B cell (primary cell): ENCODE results near the gene SCN1B. TPM values are rescaled to one million over a fixed set of nuclear protein-coding genes. Genes with fewer than 3 reads are reported as not detected.

Experiments used
- ATAC-seq: fragments of 200-7000 bp; cut with Tn5 transposase; one replicate; pipeline ENCODE4 v1.10.0; 2021; ENCODE audit warnings: low read depth, mild to moderate bottlenecking, moderate number of reproducible peaks, moderate library complexity
- CTCF ChIA-PET: fragments of 350-600 bp; sonication (Branson Sonifier 250); formaldehyde crosslinking; loops from one replicate; lab custom pipeline; 2021; ENCODE audit warnings: antibody characterized with exemption, inconsistent platforms; lab: Charles Lee
- POLR2A ChIA-PET: fragments of 350-600 bp; sonication (Branson Sonifier 250); formaldehyde crosslinking; loops from one replicate; lab custom pipeline; 2021; ENCODE audit warnings: antibody characterized with exemption; lab: Charles Lee
- DNase-seq: peaks from one replicate; pipeline ENCODE4 v3.0.0; 2013
- H2AFZ ChIP-seq: 2 replicates; pipeline ENCODE4 v1.6.1; 2012; ENCODE audit warnings: mild to moderate bottlenecking, low read depth, low read length; ENCODE audit not compliant: insufficient read depth, poor library complexity, severe bottlenecking
- H3K27ac ChIP-seq, 2 donors: 1 replicate in 1 of 2; 2 replicates in 1 of 2; pipeline ENCODE4 v1.5.1; 2012 to 2013; ENCODE audit warnings: low read length in 2 of 2, mild to moderate bottlenecking in 2 of 2, moderate library complexity in 1 of 2
- H3K27me3 ChIP-seq, 4 experiments: fragments of 200-600 bp in 1 of 4; sonication (generic) in 1 of 4; replicated peaks in 1 of 4; 1 replicate in 2 of 4; 2 replicates in 2 of 4; pipeline versions ENCODE4 v1.6.1 to v1.7.0; 2013 to 2016; ENCODE audit warnings: low read length in 3 of 4, mild to moderate bottlenecking in 2 of 4, mixed read lengths in 1 of 4, moderate library complexity in 1 of 4; ENCODE audit not compliant: insufficient read depth in 4 of 4, control insufficient read depth in 3 of 4; ENCODE audit errors: control extremely low read depth in 1 of 4
- H3K36me3 ChIP-seq, 2 experiments: replicated peaks in 1 of 2; 1 replicate in 1 of 2; 2 replicates in 1 of 2; pipeline versions ENCODE4 v1.6.1 to v1.7.1; 2013; ENCODE audit warnings: low read length in 1 of 2; ENCODE audit not compliant: insufficient read depth in 2 of 2, control insufficient read depth in 1 of 2; ENCODE audit errors: control extremely low read depth in 1 of 2, extremely low read depth in 1 of 2
- H3K4me1 ChIP-seq, 2 donors: fragments of 200-600 bp in 1 of 2; sonication (generic) in 1 of 2; 1 replicate in 1 of 2; 2 replicates in 1 of 2; pipeline versions ENCODE4 v1.5.1 to v1.6.1; 2013 to 2017; ENCODE audit warnings: low read length in 2 of 2; ENCODE audit not compliant: control insufficient read depth in 2 of 2, insufficient read depth in 2 of 2
- H3K4me2 ChIP-seq: replicated peaks from 2 replicates; pipeline ENCODE3; 2012; ENCODE audit warnings: mild to moderate bottlenecking, low read depth, low read length; ENCODE audit not compliant: poor library complexity, severe bottlenecking
- H3K4me3 ChIP-seq, 5 experiments: fragments of 200-600 bp in 1 of 5; sonication (generic) in 1 of 5; 1 replicate in 3 of 5; 2 replicates in 2 of 5; pipeline versions ENCODE4 v1.5.1 to v1.7.0; 2011 to 2016; ENCODE audit warnings: low read length in 4 of 5, mild to moderate bottlenecking in 4 of 5, low read depth in 2 of 5, control low read depth in 1 of 5, moderate library complexity in 1 of 5; ENCODE audit not compliant: insufficient read depth in 1 of 5; ENCODE audit errors: control extremely low read depth in 1 of 5, extremely low read depth in 1 of 5
- H3K79me2 ChIP-seq: fragments of 200-600 bp; sonication (generic); one replicate; pipeline ENCODE4 v1.6.0; 2016; ENCODE audit warnings: low read length; ENCODE audit not compliant: control insufficient read depth, insufficient read depth
- H3K9ac ChIP-seq: fragments of 200-600 bp; sonication (generic); 2 replicates; pipeline ENCODE4 v1.6.1; 2017; ENCODE audit warnings: mild to moderate bottlenecking, low read length, moderate library complexity
- H3K9me3 ChIP-seq, 3 donors: one replicate each; pipeline versions ENCODE4 v1.6.1 to v1.7.1; 2013; ENCODE audit warnings: low read length in 2 of 3; ENCODE audit not compliant: control insufficient read depth in 2 of 3, insufficient read depth in 1 of 3; ENCODE audit errors: control extremely low read depth in 1 of 3
- H4K20me1 ChIP-seq: 2 replicates; pipeline ENCODE4 v1.6.0; 2012; ENCODE audit warnings: mild to moderate bottlenecking, low read length; ENCODE audit not compliant: insufficient read depth, control insufficient read depth, poor library complexity, severe bottlenecking
- H3K27ac Mint-ChIP-seq: one replicate; pipeline ENCODE4 v1.8.0; 2021; ENCODE audit warnings: mixed read lengths
- H3K27me3 Mint-ChIP-seq: one replicate; pipeline ENCODE4 v1.8.0; 2021; ENCODE audit warnings: mixed read lengths
- H3K4me1 Mint-ChIP-seq: one replicate; pipeline ENCODE4 v1.8.0; 2021; ENCODE audit warnings: mixed read lengths
- H3K4me3 Mint-ChIP-seq: one replicate; pipeline ENCODE4 v1.8.0; 2021; ENCODE audit warnings: mixed read lengths
- H3K9me3 Mint-ChIP-seq: one replicate; pipeline ENCODE4 v1.8.0; 2022; ENCODE audit warnings: mixed read lengths; ENCODE audit not compliant: insufficient read depth
- EZH2 ChIP-seq: IDR thresholded peaks from 2 replicates; pipeline ENCODE4 v1.6.1; 2012; ENCODE audit warnings: borderline replicate concordance, low read depth, mild to moderate bottlenecking, moderate library complexity, low read length; ENCODE audit not compliant: insufficient read depth, poor library complexity, severe bottlenecking
- WGBS: methylation state at CpG from one replicate; pipeline ENCODE4 v1.1.5; 2013; ENCODE audit warnings: missing lambda C conversion rate; ENCODE audit not compliant: insufficient coverage; 5-methylcytosine and 5-hydroxymethylcytosine counted together
- intact Hi-C: fragments of 100-400 bp; cut with micrococcal nuclease; formaldehyde crosslinking; loops from one replicate; pipeline ENCODE4 v1.10.0; 2022
- polyA plus RNA-seq: library from polyadenylated mRNA; depleted of rRNA; stranded (reverse); fragments of >200 nt; gene quantifications from 2 replicates; pipeline ENCODE4 v1.2.3, GENCODE V29; 2012
- total RNA-seq, 2 donors: library from RNA; stranded (reverse); fragments of 120-200 nt in 1 of 2; gene quantifications; 1 replicate in 1 of 2; 2 replicates in 1 of 2; pipeline versions ENCODE4 v1.2.3 to v1.2.4, GENCODE V29; 2013 to 2022
- TF ChIP-seq, protein P1 (sequence below): fragments of 200-600 bp; IDR thresholded peaks from one replicate; pipeline ENCODE4 v1.8.0; 2022; ENCODE audit warnings: antibody characterized with exemption, mild to moderate bottlenecking

Gene SCN1B
- total and polyA plus RNA-seq, 2 donors (not counting 1 experiment from before 2014, with no cell fraction given), result 0.52 to 0.72 TPM

GRCh38 chr19:35034005-35034502, 3.8 kb downstream of the SCN1B start:
- ATAC-seq (no peak), DNase-seq (no peak)
- WGBS, result 87% methylated on average over 16 of the region's 17 CpGs
- POLR2A ChIA-PET, result no interaction called here
- Histone ChIP-seq H2AFZ (no peak overlapping the region), H3K9me3 (no peaks in the 10 kb centered on the region), H3K4me1 (peaks cover 29% of the 10 kb centered on the region in 2 donors), H4K20me1 (no peaks in the 10 kb centered on the region), H3K36me3 (no peaks in the 10 kb centered on the region), H3K4me2 (no peak overlapping the region), H3K27me3 (peaks cover 0 to 24% (median 8%) of the 10 kb centered on the region in 4 experiments), H3K27ac (no peak overlapping the region), H3K4me3 (no peak overlapping the region), H3K79me2 (no peaks in the 10 kb centered on the region), H3K9ac (no peak overlapping the region)
- Mint-ChIP-seq H3K27me3 (peaks cover 28% of the 10 kb centered on the region), H3K4me1 (peaks cover 20% of the 10 kb centered on the region), H3K9me3 (no peaks in the 10 kb centered on the region), H3K27ac (no peak overlapping the region), H3K4me3 (no peak overlapping the region)
- CTCF ChIA-PET, result interaction anchor here (1.4 kb wide), 1 partner anchor 10 kb away, joined by 3 read pairs; no protein-coding TSS in a partner anchor
- TF ChIP-seq, protein P1, sequence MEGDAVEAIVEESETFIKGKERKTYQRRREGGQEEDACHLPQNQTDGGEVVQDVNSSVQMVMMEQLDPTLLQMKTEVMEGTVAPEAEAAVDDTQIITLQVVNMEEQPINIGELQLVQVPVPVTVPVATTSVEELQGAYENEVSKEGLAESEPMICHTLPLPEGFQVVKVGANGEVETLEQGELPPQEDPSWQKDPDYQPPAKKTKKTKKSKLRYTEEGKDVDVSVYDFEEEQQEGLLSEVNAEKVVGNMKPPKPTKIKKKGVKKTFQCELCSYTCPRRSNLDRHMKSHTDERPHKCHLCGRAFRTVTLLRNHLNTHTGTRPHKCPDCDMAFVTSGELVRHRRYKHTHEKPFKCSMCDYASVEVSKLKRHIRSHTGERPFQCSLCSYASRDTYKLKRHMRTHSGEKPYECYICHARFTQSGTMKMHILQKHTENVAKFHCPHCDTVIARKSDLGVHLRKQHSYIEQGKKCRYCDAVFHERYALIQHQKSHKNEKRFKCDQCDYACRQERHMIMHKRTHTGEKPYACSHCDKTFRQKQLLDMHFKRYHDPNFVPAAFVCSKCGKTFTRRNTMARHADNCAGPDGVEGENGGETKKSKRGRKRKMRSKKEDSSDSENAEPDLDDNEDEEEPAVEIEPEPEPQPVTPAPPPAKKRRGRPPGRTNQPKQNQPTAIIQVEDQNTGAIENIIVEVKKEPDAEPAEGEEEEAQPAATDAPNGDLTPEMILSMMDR, result no peak
- no peak for TF ChIP-seq EZH2
- intact Hi-C loops, result no loop called here

GRCh38 chr19:35034588-35035382, 4.5 kb downstream of the SCN1B start:
- no peak overlapping the region for H2AFZ ChIP-seq
- H3K4me1 Mint-ChIP-seq, result peaks cover 24% of the 10 kb centered on the region
- no peaks in the 10 kb centered on the region for H3K9me3 Mint-ChIP-seq
- H3K27me3 Mint-ChIP-seq, result peaks cover 26% of the 10 kb centered on the region
- H3K79me2 ChIP-seq, result no peaks in the 10 kb centered on the region
- H3K27ac ChIP-seq, result no peak overlapping the region
- intact Hi-C loops, result no loop called here
- H3K9ac ChIP-seq, result no peak overlapping the region
- ChIA-PET POLR2A (no interaction called here), CTCF (no interaction called here)
- DNase-seq, result no peak
- no peak overlapping the region for H3K4me3 Mint-ChIP-seq
- H4K20me1 ChIP-seq, result no peaks in the 10 kb centered on the region
- H3K9me3 ChIP-seq, result no peaks in the 10 kb centered on the region
- no peaks in the 10 kb centered on the region for H3K36me3 ChIP-seq
- H3K4me2 ChIP-seq, result no peak overlapping the region
- peaks cover 0 to 23% (median 7%) of the 10 kb centered on the region in 4 experiments for H3K27me3 ChIP-seq
- ATAC-seq, result no peak
- peaks cover 34% of the 10 kb centered on the region in 2 donors for H3K4me1 ChIP-seq
- no peak overlapping the region for H3K4me3 ChIP-seq
- TF ChIP-seq EZH2, result no peak
- TF ChIP-seq, protein P1, result no peak
- no peak overlapping the region for H3K27ac Mint-ChIP-seq
- 95% methylated on average over 8 of the region's 17 CpGs for WGBS
